Mucosa of gallbladder (tissue), 1 donor: ENCODE data around the gene HYDIN. TPM values are rescaled to one million over a fixed set of nuclear protein-coding genes. Genes with fewer than 3 reads are reported as not detected.
"Not testable (repeated sequence)": the region's sequence is repeated elsewhere in the genome, so short reads cannot be mapped to it uniquely, and the experiment has no call there.

Experiments
- DNase-seq: peaks from one replicate; pipeline ENCODE4 v3.0.0-alpha.2; 2020; ENCODE audit warnings: low spot score
- total RNA-seq: library from RNA; stranded (reverse); gene quantifications from one replicate; pipeline ENCODE4 v1.2.1, GENCODE V29; 2021
- donor health status: DM: no; HTN: no; CAD: no.

Gene HYDIN
- total RNA-seq, 1 donor from 2014 or later, result 6.2 TPM

DNA sequence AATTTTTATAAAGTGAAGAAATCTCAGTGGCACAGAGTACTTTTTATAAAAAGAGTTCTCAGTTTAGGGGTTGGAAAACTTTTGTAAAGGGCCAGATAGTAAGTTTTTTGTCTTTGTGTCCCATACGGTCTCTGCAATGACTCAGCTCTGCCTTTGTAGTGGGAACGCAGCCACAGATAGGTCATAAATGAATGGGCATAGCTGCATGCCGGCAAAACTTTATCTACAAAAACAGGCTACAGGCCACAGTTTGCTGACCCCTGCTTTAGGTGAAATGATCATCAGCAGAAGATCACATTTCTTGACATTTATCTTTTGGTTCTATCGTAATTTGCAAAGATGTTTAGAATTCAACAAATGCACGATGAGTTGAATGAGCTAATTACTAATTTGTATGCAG is 365.8 kb downstream of the HYDIN start:
- not testable (repeated sequence) for DNase-seq

DNA sequence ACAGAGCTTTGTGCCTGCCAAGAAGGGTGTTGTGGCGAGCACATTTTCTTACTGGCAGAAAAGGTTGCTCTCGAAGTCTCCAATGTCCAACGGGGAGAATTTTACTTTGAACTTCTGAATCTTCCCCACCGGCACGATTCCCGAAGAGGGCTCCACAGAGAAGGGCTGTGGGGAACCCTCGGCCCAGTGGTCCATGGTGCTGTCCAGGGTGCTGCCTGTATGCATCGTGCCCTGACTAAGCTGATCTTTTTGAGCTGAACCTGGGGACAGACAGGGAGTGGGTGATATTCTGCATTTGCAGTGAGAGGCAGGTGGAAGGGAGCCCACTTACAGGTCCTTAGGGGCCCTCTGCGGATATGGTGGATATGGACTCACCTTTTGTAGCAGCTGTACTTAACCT is 368.5 kb downstream of the HYDIN start:
- not testable (repeated sequence) for DNase-seq

DNA sequence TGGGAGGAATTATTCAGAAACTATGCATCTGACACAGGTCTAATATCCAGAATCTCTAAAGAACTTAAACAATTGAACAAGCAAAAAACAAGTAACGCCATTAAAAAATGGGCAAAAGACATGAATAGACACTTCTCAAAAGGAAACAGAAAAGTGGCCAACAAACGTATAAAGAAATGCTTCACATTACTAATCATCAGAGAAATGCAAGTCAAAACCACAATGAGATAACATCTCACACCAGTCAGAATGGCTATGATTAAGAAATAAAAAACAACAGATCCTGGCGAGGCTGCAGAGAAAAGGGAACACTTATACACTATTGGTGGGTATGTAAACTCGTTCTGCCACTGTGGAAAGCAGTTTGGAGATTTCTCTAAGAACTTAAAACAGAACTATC is 379.2 kb downstream of the HYDIN start:
- not testable (repeated sequence) for DNase-seq

DNA sequence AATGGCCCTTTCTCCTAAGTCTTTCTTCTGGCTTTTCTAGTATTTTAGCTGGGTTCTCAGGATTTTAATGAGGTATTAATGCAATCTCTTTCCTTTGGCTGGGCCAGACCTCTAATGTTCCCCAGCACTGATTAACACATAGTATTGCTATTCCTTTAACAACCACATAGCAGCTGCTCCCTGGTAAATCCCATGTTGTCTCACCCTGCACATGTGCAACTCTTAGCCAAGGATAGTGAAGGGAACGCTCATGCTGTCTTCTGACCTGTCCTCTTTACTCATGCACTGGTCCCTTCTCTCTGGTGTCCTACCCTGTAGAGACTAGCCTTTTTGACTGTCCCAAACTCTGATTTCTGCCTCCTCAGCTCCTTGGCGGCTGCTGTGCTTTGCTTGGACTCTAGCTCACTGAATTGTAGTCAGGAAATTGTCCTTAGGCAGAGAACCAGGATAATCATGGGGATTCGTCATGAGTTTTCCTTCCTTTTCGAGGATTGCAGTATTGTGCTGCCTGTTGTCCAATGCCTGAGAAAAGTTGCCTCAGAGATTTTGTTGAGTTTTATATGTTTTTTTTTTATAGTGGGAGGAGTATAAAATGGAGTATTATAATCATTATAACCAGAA is 406.9 kb downstream of the HYDIN start:
- not testable (repeated sequence) for DNase-seq

DNA sequence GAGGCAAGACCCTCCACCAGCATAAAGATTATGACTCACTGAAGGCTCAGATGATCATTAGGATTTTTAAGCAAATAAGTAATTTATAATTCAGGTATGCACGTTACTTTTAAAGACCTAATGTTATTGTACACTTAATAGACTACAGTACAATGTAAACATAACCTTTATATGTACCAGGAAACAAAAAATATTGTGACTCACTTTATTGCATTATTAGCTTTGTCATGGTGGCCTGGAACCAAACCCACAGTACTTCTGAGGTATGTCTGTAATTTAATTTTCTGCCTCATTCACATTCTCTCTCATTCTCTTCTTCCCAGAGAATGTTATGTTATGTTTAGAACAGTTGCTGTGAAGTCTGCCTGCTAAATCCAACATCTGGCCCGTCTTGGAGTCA is 407.8 kb downstream of the HYDIN start:
- DNase-seq, result not testable (repeated sequence)

DNA sequence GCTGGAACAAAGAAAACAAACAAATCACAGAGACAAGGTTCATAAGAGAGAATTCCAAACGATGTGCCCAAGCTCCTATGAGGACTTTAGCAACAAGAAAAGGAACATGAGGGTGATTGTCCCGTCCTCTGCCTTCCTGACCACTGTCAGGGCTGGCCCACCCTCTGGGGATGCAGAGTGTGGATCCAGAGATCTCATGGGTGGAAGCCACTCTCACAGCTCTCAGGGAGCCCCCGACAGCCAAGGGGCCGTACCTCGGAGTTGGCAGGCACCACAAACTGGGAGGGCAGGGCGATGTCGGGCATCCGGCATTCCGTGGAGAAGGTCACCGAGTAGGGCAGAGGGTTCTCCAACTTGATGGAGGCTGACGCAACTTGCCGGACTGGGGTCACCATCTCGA is 412.4 kb downstream of the HYDIN start:
- not testable (repeated sequence) for DNase-seq

DNA sequence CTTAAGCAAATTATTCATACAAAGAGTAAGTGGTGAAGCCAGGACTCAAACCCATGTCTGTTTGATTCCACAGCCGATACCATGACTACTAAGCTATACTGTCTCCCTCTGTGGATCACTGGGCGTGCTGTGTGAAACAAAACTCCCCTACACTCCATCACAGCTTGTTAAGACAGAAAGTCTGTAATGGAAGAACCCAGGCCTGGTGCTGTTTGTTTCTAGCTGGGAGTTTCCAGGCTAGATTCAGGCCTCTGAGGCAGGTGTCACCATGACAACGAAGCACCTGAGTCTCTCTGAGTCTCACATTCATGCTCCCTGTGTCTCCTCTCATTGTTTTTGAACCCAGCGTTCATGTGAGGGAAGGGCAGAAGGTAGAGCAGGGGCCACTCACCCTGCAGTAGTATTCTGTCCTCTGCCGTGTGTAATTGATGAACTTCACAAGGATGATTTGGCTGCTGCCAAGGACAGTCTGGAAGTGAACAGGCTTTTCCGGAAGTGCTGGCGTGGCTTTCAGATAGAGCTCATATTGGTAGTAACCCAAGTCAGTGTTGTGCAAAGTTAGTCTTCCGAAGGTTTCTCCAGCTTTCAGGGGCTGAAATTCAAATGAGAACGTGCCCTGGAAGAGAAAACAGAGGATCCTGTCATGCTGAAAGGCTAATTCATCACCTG is 421.0 kb downstream of the HYDIN start:
- no peak for DNase-seq

DNA sequence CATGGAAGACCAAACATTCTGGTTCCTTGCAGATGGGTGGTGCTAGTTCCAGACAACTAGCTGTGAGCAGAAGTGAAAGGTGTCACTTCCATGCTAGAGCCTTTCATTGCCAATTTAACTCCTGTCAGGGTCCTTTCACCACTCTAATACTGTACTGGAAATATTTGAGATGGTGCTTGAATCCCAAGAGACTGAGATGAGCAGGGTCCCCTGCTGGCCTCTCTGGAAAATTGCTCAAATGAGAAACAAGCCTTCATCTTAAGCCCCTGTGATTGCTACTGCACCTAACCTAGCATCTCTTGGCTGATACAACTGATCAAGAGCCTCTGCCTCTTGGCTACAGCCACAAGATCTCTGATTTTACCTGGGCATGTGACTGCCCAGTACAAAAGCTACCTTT is 422.2 kb downstream of the HYDIN start:
- DNase-seq, result no peak

DNA sequence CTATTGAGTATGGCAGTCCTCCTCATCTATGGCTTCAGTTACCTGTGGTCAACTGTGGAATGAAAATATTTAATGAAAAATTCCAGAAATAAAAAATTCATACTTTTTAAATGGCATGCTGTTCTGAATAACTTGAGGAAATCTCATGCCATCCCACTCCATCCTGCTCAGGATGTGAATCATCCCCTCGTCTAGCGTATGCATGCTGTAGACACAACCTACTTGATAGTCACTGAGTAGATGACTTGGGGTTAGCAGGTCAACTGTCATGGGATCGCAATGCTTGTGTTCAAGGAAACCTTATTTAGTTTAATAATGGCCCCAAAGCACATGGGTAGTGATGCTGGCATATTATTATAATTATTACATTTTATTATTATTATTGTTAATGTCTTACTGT is 424.7 kb downstream of the HYDIN start:
- no peak for DNase-seq

DNA sequence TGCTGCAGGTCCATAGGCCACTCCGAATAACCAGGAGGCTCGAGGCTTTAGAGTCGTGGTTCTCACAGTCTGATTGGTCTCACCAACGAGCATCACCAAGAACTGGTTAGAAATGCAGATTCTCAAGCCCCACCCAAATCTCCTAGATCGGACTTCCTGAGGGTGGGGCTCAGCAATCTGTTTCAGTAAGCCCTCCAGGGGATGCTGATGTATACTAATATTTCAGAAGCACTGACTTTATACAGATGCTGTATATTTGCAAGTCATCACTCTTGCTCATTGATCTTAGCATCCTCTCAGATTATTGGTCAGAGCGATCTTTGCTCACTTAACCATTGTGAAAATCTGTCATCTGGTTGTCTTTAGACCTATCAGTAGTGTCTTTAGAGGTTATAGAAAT is 425.1 kb downstream of the HYDIN start:
- no peak for DNase-seq

DNA sequence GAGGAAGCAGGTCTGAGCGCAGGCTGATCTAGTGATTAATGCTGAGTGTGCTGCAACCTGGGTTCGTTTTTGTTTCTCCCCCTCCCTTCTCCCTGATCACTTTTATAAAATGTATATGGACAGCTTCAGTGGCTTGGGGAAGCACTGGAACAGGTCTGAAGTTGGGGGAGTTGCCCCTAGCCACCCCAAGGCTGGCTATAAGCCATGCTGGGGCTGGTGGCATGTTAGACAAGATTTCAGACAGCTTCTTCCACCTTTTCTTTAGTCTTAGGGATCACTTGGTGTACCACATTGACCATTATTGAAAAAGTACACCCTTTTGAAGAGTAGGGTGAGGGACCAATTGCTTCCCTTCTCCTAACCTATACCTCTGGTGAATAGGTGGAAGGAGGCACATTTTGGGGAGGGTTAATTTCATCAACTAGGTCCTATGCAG is 425.8 kb downstream of the HYDIN start:
- no peak for DNase-seq

DNA sequence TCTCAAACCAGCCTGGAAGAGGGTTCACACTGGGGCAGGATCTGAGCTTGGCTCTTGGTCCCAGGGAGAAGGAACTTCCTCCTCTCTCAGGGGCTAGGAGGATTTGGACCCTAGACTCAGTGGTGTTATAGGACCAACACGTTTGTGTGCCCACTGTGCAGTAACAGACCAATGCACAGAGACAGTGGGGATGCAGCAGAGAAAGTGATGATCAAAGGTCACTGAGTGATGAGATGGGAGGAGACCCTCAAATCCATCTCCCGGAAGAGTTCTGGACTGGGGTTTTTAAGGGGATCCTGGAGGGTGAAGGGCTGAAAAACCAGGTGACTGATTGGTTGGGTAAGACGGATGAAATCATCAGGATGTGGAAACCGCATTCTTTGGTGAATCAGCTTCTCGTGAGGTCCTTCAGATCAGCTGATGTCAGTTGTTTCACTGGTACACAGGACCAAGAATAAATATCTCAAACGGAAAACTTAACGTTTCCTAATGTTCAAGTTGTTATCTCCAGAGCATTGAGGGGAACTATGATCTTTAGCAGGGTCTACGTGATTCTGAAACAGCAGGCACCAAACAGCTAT is 426.3 kb downstream of the HYDIN start:
- DNase-seq, result no peak

DNA sequence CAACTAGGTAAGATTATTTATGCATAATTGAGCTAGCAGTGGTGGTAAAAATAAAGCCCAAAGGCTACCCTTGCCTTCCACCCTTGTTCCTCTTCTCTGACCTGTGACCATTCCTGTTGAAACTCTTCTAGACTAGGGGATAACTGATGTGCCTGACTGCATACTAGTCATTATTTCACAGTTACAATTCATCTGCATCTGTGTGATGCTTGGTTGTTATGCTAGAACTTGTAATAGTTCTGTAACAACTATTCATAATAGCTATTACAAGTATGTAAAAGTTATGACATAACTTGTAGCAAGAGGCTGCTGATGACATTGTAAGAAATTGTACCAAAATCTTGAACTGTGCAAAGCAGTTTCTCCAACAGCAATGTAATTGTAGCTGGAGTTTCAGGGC is 427.2 kb downstream of the HYDIN start:
- DNase-seq, result no peak

DNA sequence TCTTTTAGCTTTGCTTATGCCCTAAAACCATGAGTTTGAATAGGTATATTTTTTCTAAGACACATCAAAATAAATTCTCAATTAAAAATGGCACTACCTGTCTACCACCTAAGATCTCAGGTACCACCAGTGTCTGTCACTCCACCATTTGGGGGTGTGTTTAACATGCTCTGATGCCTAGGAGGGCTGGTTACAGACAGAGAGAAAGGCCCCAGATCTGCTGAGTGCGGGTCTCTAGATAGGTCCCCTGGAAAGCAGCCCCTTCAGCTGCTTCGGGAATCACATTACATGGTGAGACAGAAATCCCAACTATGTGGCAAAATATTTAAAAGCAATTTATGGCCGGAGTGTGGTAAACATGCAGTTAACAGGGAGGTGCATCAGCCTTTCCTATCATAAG is 428.9 kb downstream of the HYDIN start:
- no peak for DNase-seq

DNA sequence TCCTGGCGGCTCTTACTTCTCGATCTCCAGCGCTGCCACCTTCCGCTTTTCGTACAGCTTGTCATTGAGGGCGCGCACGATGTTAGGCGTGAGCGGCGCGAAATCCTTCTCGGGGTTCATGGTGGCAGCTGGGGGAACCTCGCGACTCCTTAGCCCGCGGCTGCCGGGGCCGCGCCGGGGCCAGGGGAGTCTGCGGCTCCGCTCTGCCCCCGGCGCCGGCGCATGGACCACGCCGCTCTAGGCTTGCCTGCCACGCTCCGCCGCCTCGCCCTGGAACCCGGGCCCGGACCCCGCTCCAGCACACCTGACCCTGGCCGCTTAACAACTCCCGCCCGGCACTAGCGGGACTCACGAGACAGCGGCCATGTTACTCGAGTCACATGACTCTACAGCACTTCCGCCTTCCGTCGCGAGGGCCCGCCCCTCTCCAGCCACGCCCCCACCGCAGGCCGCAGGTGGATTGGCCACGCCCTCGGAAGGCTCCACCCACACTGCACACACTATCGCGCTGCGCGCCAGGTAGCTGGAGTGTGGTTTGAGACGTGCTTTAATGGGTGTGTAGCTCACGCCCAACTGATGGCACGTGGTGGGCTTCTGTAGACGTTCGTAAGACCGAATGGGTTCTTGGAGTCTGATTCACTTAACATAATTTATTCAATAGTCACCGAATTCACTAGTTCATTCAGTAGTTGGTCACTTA is 429.6 kb downstream of the HYDIN start, which contains the start of gene VAC14:
VAC14 (minus strand) TSS at position 378 of the 700 bp plus-strand sequence; CDS start at position 120, 258 bp downstream.
- peak; percentile 94 for DNase-seq

DNA sequence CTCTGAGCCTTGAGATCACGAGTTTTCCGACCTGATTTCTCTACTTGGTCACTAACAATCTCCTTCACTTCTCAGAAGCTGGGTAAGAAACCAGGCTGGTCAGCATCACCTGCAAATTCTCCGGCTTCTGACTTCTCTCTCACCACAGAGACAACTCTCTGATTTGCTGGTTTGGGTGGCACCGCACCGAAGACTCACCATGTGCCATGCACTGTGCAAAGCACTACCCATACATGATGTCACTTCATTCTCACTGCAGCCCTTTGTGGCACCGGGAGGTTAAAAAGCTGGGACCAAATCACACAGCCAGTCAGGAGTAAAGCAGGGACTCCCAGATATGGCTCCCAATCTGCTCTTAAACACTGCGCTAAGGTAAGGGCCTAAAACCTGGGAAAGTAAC is 430.2 kb downstream of the HYDIN start:
- no peak for DNase-seq

DNA sequence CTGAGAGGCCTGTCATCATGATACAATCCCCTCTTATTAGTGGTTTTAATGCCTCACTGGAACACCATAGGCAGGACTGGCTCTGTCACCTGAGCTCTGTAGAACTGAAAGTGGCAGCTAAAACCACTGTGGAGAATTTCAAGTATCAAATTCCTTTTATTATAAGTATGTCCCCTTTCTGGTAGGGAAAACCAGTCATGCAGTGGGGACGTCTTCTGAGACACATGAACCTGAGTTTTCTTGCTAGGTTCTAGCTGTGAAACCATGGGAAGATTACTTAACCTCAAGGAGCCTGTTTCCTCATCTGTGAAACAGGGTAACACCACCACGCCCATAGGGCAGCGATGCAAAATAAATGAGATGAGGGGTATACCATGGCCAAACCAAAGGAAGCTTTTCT is 434.2 kb downstream of the HYDIN start:
- no peak for DNase-seq

DNA sequence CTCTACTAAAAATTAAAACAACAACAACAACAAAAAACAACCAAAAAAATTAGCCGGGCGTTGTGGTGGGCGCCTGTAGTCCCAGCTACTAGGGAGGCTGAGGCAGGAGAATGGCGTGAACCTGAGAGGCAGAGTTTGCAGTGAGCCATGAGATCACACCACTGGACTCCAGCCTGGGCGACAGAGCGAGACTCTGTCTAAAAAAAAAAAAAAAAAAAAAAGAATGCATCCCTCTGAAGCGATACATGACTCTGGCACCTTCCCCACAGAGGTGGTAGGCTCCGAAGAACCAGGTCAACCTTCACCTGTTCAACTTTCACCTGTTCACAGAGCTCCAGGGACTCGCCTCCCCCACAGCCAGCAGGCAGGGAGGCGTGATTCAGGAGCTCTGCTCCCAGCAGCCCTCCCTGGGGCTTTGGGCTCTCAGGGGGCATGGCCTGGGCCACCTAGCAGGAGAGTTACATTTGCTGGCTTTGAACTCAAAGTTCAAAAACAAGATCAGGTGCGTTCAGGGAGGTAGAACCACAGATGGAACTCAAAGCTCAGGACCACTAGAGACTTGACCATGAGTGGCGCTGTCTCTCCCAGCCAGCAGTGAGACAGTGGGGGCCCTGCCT is 435.1 kb downstream of the HYDIN start:
- DNase-seq, result no peak

DNA sequence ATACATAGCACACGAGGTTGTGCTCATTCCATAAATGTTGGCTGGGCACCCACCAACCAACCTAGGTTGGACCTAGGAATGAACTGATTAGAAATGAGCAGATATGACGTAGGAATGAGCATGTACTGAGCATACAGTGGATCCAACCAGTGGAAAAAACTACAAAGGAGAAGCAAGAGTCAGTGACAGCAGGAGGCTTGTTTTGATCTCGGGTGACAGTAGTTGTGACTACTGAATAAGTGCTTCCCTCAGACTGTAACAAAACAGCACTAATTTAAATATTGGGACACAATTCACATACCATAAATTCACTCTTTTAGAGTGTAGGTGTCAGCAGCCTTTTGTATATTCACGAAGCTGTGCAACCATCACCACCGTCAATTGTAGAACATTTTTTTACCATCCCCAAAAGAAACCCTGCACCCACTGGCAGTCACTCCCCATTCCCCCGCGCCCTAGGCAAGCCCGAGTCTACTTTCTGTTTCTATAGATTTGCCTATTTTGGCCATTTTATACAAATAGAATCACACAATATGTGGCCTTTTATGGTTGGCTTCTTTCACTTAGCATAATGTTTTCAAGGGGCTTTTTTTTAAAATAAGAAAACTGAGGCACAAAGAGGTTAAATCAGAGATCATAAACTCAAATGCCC is 436.5 kb downstream of the HYDIN start:
- DNase-seq, result no peak

DNA sequence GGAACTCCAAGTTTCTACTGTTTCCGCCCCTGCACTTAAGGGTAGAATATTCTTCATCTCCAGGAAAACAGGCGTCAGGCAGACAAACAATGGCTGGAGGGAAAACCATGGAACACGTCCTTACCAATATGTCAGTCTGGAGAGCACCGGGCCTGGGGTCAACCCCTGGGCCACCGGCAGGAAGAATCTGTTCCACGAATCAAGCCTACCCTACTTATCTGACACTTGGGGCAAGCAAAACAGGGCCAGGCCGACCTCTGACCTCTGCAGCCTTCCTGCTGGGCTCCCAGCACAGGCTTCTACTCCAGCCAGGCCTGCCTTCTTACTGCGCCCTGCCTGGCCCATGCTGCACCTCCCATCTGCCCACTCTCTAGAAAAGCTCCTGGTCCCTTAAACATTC is 439.7 kb downstream of the HYDIN start:
- no peak for DNase-seq

DNA sequence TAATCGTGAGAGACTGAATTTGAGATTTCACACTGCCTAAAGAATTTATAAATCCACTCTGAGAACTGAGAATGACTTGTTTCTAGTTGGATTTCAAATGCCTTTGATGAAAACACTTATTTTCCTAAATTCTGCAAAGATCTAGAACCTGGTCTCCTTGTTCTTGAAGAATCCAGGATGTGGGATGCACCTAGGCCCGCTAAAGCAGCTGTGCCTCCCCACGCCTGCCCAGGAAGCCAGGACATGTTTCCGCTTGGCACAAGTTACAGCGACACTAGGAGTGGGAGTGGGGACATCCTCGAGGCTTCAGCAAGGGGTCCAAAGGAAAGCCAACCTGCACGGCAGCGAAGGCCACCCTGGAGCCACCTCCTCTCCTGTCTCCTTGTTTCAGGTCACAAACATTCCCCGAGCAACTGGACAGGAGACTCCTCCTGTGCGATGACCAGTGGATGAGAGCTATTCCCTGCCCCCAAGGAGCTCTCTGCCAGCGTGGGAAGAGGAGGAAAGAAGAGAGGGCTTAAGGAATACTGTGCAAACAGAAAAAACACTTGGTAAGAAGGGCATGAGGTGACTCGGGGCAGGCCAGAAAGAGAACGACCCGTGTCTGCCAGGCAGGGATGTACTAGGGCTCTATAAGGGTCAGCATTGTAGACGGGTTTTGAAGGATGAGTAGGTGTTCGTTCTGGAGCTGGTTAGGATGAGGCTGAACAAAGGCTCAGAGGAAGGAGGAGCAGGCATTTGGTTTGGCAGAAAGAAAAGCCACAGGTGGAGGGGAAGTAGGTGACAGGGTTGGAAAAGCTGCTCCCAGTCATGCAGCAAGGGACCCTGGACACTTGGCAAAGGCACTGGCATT is 440.7 kb downstream of the HYDIN start:
- DNase-seq, result no peak
